Non-pigmented ciliary epithelial cell (primary cell): ENCODE measurements around the gene SLC33A1.
"Not testable (repeated sequence)": the region's sequence is repeated elsewhere in the genome, so short reads cannot be mapped to it uniquely, and the experiment has no call there.

Experiments used
- DNase-seq: peaks from one replicate; pipeline ENCODE4 v3.0.0-alpha.2; 2010; ENCODE audit warnings: low read depth

Gene SLC33A1

GRCh38 chr3:155861476-155862183, 7.4 kb upstream of the SLC33A1 start:
- DNase-seq, result no peak

- not testable (repeated sequence) for DNase-seq
Observed at GRCh38 chr3:155860424-155860823, 6.2 kb upstream of the SLC33A1 start.

GRCh38 chr3:155859859-155860258, 5.6 kb upstream of the SLC33A1 start:
- no peak for DNase-seq

GRCh38 chr3:155853214-155854140, 750 bp downstream of the SLC33A1 start:
- DNase-seq, result no peak

- no peak for DNase-seq
Observed at GRCh38 chr3:155852341-155852740, 1.9 kb downstream of the SLC33A1 start.

GRCh38 chr3:155849404-155849803, 4.8 kb downstream of the SLC33A1 start:
- DNase-seq, result not testable (repeated sequence)

- no peak for DNase-seq
Observed at GRCh38 chr3:155847993-155848392, 6.2 kb downstream of the SLC33A1 start.

GRCh38 chr3:155846119-155846518, 8.1 kb downstream of the SLC33A1 start:
- no peak for DNase-seq

- DNase-seq, result no peak
Observed at GRCh38 chr3:155843569-155843968, 10.7 kb downstream of the SLC33A1 start.

- no peak for DNase-seq
Observed at GRCh38 chr3:155835341-155836071, 18.7 kb downstream of the SLC33A1 start.

GRCh38 chr3:155828490-155829098, 25.6 kb downstream of the SLC33A1 start:
- not testable (repeated sequence) for DNase-seq

GRCh38 chr3:155815030-155815545, 39.1 kb downstream of the SLC33A1 start:
- DNase-seq, result no peak

- DNase-seq, result not testable (repeated sequence)
Observed at GRCh38 chr3:155813224-155813623, 41.0 kb downstream of the SLC33A1 start.

- DNase-seq, result no peak
Observed at GRCh38 chr3:155809181-155809580, 45.0 kb downstream of the SLC33A1 start.

GRCh38 chr3:155807823-155808222, 46.4 kb downstream of the SLC33A1 start:
- no peak for DNase-seq

GRCh38 chr3:155805802-155806618, 48.2 kb downstream of the SLC33A1 start, which contains the start of gene C3orf33:
Gene C3orf33, minus strand, starts transcription at chr3:155806278. Its CDS starts 26 bp downstream, at chr3:155806252.
- DNase-seq, result no peak

- no peak for DNase-seq
Observed at GRCh38 chr3:155805204-155805801, 48.9 kb downstream of the SLC33A1 start.

- DNase-seq, result no peak
Observed at GRCh38 chr3:155804323-155804722, 49.9 kb downstream of the SLC33A1 start.

- no peak for DNase-seq
Observed at GRCh38 chr3:155792532-155792931, 61.7 kb downstream of the SLC33A1 start.

GRCh38 chr3:155791190-155791589, 63.0 kb downstream of the SLC33A1 start:
- DNase-seq, result no peak
